HG03108 (cell line): ENCODE data around the gene SRPRB.
"Not testable (repeated sequence)": the region's sequence is repeated elsewhere in the genome, so short reads cannot be mapped to it uniquely, and the experiment has no call there.

Experiments
- ATAC-seq: cut with Tn5 transposase; IDR thresholded peaks from one replicate; pipeline ENCODE4 v1.9.1; 2021; ENCODE audit warnings: moderate library complexity; ENCODE audit not compliant: unreplicated experiment

The SRPRB gene

GRCh38 chr3:133777807-133778568, 27.6 kb upstream of the SRPRB start:
- ATAC-seq = no peak

DNA sequence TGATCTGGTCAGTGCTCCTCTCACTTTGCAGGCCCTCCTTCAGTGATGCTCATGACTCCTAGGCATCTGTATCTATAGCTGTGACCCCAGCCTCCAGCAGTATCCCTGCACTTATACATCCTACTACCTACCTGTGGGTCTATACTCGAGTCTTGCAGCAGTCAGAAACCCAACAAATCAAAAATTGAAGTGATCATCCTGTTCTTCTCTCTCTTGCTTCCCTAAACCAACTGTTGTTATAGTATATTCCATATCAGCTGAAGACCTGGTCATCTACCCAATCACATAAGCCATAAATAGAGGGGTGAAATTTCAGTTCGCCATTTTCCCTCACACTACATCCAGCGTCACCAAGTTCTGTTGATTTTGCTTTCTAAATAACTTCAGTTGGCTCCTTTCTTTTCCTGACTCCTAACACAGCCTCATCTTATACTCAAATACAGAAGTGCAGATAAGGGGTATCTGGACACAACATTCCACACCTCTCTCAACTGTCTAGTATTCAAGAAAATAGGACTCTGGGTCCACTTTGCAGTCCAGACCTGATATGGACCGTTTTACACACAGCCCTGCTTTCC, 25.9 kb upstream of the SRPRB start:
- ATAC-seq = no peak

GRCh38 chr3:133780756-133781155, 24.9 kb upstream of the SRPRB start:
- ATAC-seq = not testable (repeated sequence)

- ATAC-seq = no peak
Observed at GRCh38 chr3:133781570-133781969, 24.0 kb upstream of the SRPRB start.

GRCh38 chr3:133782454-133782853, 23.2 kb upstream of the SRPRB start:
- ATAC-seq = no peak

GRCh38 chr3:133783762-133784161, 21.9 kb upstream of the SRPRB start:
- ATAC-seq = no peak

DNA sequence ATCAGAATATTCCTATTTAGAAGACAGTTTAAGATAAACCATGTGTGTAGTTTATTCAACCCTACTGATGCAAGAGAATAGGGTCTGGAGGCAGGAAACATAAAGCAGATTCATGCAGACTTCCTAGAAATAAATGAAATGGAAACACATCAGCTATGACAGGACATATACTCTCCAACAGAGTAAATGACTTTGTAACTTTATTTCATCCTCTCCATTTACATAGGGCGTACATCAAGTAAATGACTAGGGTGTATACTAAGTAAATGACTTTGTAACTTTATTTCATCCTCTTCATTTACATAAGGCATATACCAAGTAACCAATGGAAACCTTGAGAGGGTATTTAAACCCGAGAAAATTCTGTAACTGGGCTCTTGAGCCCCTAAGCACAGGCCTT, 17.6 kb upstream of the SRPRB start:
- ATAC-seq = no peak

- ATAC-seq = no peak
Observed at GRCh38 chr3:133792171-133792763, 13.3 kb upstream of the SRPRB start.

- ATAC-seq = no peak
Observed at GRCh38 chr3:133797396-133798105, 8.1 kb upstream of the SRPRB start.

- no peak for ATAC-seq
Observed at GRCh38 chr3:133799794-133800585, 5.6 kb upstream of the SRPRB start.

DNA sequence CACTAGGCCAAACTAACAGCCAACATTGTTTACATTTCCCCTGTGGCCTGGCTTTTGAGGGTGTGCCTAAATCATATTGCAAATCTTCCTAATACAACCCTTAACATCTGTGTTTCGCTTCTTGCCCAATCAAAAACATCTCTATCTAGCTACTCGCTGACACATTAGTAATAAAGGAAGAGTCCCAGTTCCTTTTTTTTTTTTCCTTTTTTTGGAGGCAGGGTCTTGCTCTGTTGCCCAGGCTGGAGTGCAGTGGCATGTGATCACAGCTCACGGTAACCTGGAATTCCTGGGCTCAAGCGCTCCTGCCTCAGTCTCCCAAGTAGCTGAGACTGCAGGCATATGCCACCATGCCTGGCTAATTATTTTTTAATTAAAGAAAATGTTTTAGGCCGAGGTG, 2.1 kb upstream of the SRPRB start:
- ATAC-seq = no peak

- no peak for ATAC-seq
Observed at GRCh38 chr3:133804896-133805295, 719 bp upstream of the SRPRB start.

- ATAC-seq = no peak
Observed at GRCh38 chr3:133805384-133805701, 272 bp upstream of the SRPRB start.

- no peak for ATAC-seq
Observed at GRCh38 chr3:133812872-133813271, 7.3 kb downstream of the SRPRB start.

GRCh38 chr3:133815386-133815785, 9.8 kb downstream of the SRPRB start:
- no peak for ATAC-seq

DNA sequence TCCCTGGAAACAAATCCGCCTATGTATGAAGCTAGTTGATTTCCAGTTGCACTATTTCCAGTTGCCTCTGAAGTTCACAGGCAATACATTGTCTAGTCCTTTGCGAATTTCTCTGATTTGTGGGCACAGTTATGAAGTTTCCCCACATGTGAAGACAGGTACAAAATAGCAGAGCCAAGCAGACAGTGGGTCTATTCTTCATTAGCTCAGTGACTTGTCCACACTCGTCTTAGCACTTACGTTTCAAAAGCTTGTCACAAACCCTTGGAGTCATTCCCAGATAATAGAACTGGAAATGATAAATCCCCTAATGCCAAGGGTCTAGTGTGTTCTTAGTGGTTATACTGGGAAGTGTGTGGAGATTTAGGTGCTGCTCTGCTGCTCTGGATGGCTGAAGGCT, 14.5 kb downstream of the SRPRB start:
- no peak for ATAC-seq

GRCh38 chr3:133820889-133821675, 15.5 kb downstream of the SRPRB start:
- no peak for ATAC-seq

DNA sequence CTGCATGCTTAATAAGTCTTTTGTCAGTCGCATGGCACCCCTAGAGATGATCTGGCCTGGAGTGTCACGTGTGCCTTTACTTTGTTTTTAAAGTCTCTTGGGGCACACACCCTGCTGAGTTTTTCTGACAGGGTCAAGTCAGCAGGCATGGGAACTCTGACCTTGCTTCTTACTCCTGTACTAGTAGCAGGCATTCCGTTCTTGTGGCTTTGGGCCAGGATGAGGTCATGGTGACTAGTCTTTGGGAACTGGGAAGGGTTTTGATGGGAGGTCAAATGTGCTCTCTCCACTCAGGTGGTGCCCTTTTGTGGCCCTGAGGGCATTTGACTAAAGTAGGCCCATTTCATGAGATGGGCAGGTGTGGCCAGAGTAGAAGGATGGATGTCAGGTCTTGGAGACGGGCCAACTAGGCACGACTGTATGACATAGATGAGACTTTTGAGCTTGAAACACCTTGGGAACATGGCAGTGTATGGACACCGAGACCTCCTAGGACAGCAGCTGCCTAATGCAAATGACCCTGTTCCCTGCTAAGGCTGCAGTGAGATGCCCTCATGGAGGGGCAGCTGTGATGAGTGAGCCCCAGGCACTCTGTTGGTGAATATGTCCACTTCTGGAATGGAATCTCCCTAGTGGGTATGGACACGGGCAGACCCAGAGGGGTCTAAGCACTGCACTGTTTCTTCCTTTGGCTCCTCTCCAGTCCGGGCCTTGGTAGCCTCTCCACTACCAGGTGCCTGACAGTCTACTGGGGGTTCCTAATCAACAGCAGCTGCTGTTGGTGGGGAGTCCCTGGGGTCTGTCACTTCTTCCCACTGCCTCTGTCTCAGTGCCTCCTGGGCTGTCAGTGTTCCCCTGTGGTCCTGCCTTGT, 16.4 kb downstream of the SRPRB start:
- no peak for ATAC-seq

DNA sequence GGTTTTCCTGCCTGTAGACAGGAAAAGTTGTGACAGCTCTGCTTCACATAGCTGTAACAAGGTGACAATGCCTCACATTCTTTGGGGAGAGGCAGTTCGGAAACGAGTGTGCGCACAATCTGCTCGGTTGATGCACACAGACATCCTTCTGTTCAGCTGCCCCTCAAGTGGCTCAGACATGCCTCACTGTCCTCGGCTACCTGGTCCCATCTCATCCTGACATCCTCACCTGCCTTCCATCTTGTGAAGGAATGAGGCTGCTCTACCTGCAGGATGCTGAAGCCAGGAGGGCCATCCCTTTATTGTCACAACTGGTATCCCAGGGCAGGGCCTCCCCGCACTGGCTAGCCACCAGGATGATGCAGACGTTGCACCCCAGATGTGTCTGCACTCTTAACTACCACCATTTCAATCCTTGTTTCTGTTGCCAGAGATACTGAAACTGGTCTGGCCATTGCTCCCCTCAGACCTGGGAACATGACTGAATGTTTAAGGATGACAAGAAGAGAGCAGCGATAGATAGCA, 19.4 kb downstream of the SRPRB start:
- no peak for ATAC-seq
